KMS-11 (cell line): ENCODE measurements around the gene RANBP6.
"Not testable (repeated sequence)": the region's sequence is repeated elsewhere in the genome, so short reads cannot be mapped to it uniquely, and the experiment has no call there.

Experiments used
- H2AFZ ChIP-seq: fragments of 200-600 bp; sonication (generic); 2 replicates; pipeline ENCODE4 v1.6.1; 2016; ENCODE audit warnings: antibody characterized with exemption, mixed run types, low read depth
- H3K27ac ChIP-seq: fragments of 200-600 bp; sonication (generic); 2 replicates; pipeline ENCODE4 v1.6.1; 2016; ENCODE audit warnings: mild to moderate bottlenecking, mixed run types
- H3K27me3 ChIP-seq: fragments of 200-600 bp; sonication (generic); 2 replicates; pipeline ENCODE4 v1.6.1; 2017; ENCODE audit warnings: mild to moderate bottlenecking, low read depth, mixed run types, moderate library complexity; ENCODE audit not compliant: insufficient read depth
- H3K36me3 ChIP-seq: fragments of 200-600 bp; sonication (generic); 2 replicates; pipeline ENCODE4 v1.6.1; 2017; ENCODE audit warnings: mild to moderate bottlenecking, mixed run types; ENCODE audit not compliant: insufficient read depth
- H3K4me1 ChIP-seq: fragments of 200-600 bp; sonication (generic); 2 replicates; pipeline ENCODE4 v1.6.1; 2016; ENCODE audit warnings: mild to moderate bottlenecking, low read depth, mixed run types; ENCODE audit not compliant: poor library complexity, severe bottlenecking
- H3K4me2 ChIP-seq: fragments of 200-600 bp; sonication (generic); 2 replicates; pipeline ENCODE4 v1.7.0; 2016; ENCODE audit warnings: mild to moderate bottlenecking, mixed run types
- H3K4me3 ChIP-seq: fragments of 200-600 bp; sonication (generic); IDR thresholded peaks from 2 replicates; pipeline ENCODE4 v1.6.1; 2017; ENCODE audit warnings: low read depth, low read length, mixed read lengths; ENCODE audit not compliant: insufficient read depth
- H3K79me2 ChIP-seq: fragments of 200-600 bp; sonication (generic); 2 replicates; pipeline ENCODE4 v1.6.1; 2016; ENCODE audit warnings: low read depth, mixed run types; ENCODE audit not compliant: insufficient read depth
- H3K9ac ChIP-seq: fragments of 200-600 bp; sonication (generic); 2 replicates; pipeline ENCODE4 v1.6.1; 2016; ENCODE audit warnings: mild to moderate bottlenecking, mixed run types
- H4K20me1 ChIP-seq: fragments of 200-600 bp; sonication (generic); 2 replicates; pipeline ENCODE4 v1.6.1; 2016; ENCODE audit warnings: mild to moderate bottlenecking, mixed run types; ENCODE audit not compliant: insufficient read depth
- CTCF ChIP-seq: fragments of 200-600 bp; sonication (generic); conservative IDR thresholded peaks from 2 replicates; pipeline ENCODE4 v1.6.1; 2017; ENCODE audit warnings: low read depth, mild to moderate bottlenecking, antibody characterized with exemption, low read length, moderate library complexity, mixed read lengths

RANBP6 gene

DNA sequence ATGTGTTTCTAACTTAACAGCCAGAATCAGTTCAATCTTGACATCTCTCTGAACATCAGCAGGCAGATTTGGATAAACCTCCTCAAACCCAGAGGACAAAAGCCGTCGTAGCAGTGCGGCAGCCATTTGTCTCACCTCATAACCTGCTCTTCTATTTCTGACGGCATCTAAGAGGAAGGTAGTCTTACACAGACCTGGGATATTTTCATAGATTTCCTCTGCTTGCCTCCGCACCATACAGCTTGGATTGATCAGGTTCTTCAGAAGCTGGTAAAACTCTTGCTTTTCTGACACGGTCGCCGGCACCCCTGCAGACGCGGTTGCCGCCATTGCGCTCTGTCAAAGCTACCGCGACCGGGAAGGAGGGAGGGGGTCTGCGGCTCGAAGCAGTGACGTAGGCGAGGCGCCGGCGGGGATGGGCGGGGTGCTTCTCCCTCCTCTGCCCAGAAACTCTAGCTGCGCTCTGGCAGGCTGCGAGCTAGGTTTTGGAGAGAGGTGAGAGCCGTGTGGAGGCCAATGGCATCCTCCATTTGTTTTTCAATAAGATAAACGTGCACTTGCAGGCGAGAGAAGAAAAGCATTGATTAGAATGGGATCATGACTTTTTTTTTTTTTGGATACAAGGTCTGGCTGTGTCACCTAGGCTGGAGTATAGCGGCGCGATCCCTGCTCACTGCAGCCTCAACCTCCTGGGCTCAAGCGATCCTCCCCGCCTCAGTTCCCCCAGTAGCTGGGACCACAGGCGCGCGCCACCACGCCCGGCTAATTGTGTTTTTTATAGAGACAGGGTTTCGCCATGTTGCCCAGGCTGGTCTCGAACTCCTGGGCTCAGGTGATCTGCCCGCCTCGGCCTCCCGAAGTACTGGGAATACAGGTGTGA, at the start of gene RANBP6:
RANBP6 (minus strand) TSS at position 347 of the 880 bp plus-strand sequence; CDS start at position 330, 17 bp downstream.
- peaks cover 48% of the 10 kb centered on the region for H3K79me2 ChIP-seq
- H3K9ac ChIP-seq = peak within 1 kb of the TSS; percentile 75
- peak within 1 kb of the TSS; percentile 70 for H3K27ac ChIP-seq
- no peaks in the 10 kb centered on the region for H3K36me3 ChIP-seq
- peak within 1 kb of the TSS; percentile 88 for H3K4me2 ChIP-seq
- H3K27me3 ChIP-seq = no peaks in the 10 kb centered on the region
- no peaks in the 10 kb centered on the region for H4K20me1 ChIP-seq
- TF ChIP-seq CTCF = no peak
- H3K4me1 ChIP-seq = peaks cover 35% of the 10 kb centered on the region
- peak within 1 kb of the TSS; percentile 86 for H2AFZ ChIP-seq
- no peak within 1 kb of the TSS for H3K4me3 ChIP-seq

DNA sequence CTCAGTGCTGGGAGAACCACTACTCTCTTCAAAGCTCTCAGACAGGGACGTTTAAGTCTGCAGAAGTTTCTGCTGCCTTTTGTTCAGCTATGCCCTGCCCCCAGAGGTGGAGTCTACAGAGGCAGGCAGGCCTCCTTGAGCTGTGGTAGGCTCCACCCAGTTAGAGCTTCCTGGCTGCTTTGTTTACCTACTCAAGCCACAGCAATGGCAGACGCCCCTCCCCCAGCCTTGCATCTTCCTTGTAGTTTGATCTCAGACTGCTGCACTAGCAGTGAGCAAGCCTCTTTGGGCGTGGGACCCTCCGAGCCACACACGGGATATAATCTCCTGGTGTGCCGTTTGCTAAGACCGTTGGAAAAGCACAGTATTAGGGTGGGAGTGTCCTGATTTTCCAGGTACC, 47.7 kb upstream of the RANBP6 start:
- H2AFZ ChIP-seq, H3K4me1 ChIP-seq: not testable (repeated sequence)

DNA sequence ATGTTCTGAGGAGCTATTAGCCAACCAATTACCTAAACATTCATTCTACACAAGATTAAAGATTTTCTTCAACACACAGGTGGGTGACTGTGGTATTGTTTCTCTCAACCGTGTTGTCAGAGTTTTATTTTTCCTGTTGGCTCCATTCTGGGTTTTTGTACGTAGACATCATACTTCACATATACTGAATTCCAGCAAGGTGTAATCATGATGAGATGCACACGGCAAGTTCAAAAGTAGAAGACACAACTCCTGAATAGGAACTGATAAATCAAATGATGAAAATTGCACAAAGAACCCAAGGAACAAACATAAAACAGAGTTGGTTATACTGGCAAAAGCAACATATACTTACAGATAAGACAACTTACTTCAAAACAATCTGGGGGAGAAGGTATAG, 40.2 kb upstream of the RANBP6 start:
- H3K79me2 ChIP-seq = no peaks in the 10 kb centered on the region
- no peaks in the 10 kb centered on the region for H3K27me3 ChIP-seq
- H3K27ac ChIP-seq = no peak overlapping the region
- H4K20me1 ChIP-seq = no peaks in the 10 kb centered on the region
- H3K4me2 ChIP-seq = no peak overlapping the region
- H2AFZ ChIP-seq = no peak overlapping the region
- peaks cover 11% of the 10 kb centered on the region for H3K4me1 ChIP-seq
- no peak overlapping the region for H3K9ac ChIP-seq
- TF ChIP-seq CTCF = no peak
- H3K36me3 ChIP-seq = no peaks in the 10 kb centered on the region
- no peak overlapping the region for H3K4me3 ChIP-seq

More for the DNA sequence above, 47.7 kb upstream of the RANBP6 start:
- not testable (repeated sequence) for H3K4me3 ChIP-seq, H3K9ac ChIP-seq, H3K27ac ChIP-seq, H3K27me3 ChIP-seq, H3K36me3 ChIP-seq, H3K79me2 ChIP-seq, H3K4me2 ChIP-seq, H4K20me1 ChIP-seq

DNA sequence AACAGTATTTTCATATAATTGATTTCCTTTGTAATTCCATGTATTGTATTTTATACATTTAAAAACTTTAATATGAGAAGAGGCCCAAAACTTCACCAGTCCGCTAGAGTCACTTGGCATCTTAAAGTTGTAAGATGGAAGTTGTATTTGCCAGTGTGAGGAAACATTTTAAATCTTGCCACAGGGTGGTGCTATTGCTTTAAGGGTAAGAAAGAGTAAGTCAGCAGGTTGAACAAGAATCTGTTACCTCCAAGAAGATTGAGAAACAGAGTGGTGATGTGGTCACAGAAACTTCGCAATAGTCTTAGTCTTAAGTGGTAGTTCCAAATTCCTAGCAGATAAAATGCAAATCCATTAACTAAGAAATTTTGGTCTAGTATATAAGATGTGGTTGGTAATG, 39.8 kb upstream of the RANBP6 start:
- peak; percentile 67 for TF ChIP-seq CTCF
- H3K4me2 ChIP-seq = peak overlapping the region; percentile 24; the same call in 1 of the 2 replicates
- H3K9ac ChIP-seq = no peak overlapping the region

More for the DNA sequence above, 39.8 kb upstream of the RANBP6 start:
- Histone ChIP-seq H2AFZ (no peak overlapping the region), H3K27me3 (no peaks in the 10 kb centered on the region), H3K4me1 (peaks cover 13% of the 10 kb centered on the region), H3K36me3 (no peaks in the 10 kb centered on the region), H3K27ac (no peak overlapping the region), H4K20me1 (no peaks in the 10 kb centered on the region), H3K4me3 (no peak overlapping the region), H3K79me2 (no peaks in the 10 kb centered on the region)
